Activated naive CD8-positive, alpha-beta T cell treated with anti-CD3 and anti-CD28 coated beads, Interleukin-2, amount 50 U/mL, for 24 hours (primary cell): ENCODE results near the gene KRT33B.

Source experiments
- ATAC-seq: fragments of 150-1000 bp; cut with Tn5 transposase; one replicate; pipeline ENCODE4 v1.10.0; 2021
- DNase-seq: peaks from one replicate; pipeline ENCODE4 v3.0.0; 2021
- H3K27ac Mint-ChIP-seq: one replicate; pipeline ENCODE4 v1.8.0; 2021; ENCODE audit warnings: mild to moderate bottlenecking, mixed read lengths
- H3K27me3 Mint-ChIP-seq: one replicate; pipeline ENCODE4 v1.8.0; 2021; ENCODE audit warnings: mixed read lengths
- H3K36me3 Mint-ChIP-seq: one replicate; pipeline ENCODE4 v1.8.0; 2021; ENCODE audit warnings: low read depth, mixed read lengths
- H3K4me1 Mint-ChIP-seq: one replicate; pipeline ENCODE4 v1.8.0; 2021; ENCODE audit warnings: mixed read lengths
- H3K4me3 Mint-ChIP-seq: one replicate; pipeline ENCODE4 v1.8.0; 2021; ENCODE audit warnings: mild to moderate bottlenecking, moderate library complexity, mixed read lengths
- H3K9me3 Mint-ChIP-seq: one replicate; pipeline ENCODE4 v1.8.0; 2021; ENCODE audit warnings: mixed read lengths

KRT33B gene

DNA sequence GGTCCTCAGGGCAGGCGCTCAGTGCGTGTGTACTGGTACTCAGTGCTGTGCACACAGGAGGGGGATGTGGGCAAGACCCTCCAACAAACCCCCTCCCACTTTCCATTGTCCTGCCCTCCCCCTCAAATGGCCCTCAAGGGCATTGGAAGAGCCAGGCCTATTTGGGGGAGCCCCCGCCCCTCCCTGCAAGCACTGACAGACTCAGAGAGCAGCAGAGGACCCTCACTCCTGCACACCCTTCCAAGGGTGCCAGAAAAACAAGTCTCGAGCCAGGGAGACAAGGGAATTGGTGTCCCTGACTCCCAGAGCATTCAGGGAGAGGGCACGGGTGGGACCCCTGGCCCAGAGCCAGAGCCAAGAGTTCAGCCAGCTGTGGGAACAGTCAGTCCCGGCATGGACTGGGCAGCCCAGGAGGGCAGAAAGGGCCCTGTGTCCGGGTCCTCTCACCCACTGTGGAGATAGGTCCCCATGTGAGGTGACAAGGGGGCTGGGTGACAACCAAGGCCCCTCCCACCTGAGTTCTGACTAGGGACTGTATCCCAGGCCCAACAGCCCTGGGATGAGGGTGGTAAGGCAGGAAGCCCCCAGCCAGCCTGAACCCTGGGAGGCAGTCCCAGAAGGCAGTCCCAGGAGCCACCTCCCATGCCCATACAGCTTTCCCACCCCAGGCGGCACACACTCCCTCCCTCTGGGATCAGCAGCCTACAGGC, 42.0 kb downstream of the KRT33B start:
- DNase-seq, result no peak
- Mint-ChIP-seq H3K27ac (no peak overlapping the region), H3K9me3 (no peaks in the 10 kb centered on the region), H3K4me3 (no peak overlapping the region), H3K27me3 (no peaks in the 10 kb centered on the region), H3K36me3 (no peaks in the 10 kb centered on the region), H3K4me1 (peaks cover 27% of the 10 kb centered on the region)
- no peak for ATAC-seq

DNA sequence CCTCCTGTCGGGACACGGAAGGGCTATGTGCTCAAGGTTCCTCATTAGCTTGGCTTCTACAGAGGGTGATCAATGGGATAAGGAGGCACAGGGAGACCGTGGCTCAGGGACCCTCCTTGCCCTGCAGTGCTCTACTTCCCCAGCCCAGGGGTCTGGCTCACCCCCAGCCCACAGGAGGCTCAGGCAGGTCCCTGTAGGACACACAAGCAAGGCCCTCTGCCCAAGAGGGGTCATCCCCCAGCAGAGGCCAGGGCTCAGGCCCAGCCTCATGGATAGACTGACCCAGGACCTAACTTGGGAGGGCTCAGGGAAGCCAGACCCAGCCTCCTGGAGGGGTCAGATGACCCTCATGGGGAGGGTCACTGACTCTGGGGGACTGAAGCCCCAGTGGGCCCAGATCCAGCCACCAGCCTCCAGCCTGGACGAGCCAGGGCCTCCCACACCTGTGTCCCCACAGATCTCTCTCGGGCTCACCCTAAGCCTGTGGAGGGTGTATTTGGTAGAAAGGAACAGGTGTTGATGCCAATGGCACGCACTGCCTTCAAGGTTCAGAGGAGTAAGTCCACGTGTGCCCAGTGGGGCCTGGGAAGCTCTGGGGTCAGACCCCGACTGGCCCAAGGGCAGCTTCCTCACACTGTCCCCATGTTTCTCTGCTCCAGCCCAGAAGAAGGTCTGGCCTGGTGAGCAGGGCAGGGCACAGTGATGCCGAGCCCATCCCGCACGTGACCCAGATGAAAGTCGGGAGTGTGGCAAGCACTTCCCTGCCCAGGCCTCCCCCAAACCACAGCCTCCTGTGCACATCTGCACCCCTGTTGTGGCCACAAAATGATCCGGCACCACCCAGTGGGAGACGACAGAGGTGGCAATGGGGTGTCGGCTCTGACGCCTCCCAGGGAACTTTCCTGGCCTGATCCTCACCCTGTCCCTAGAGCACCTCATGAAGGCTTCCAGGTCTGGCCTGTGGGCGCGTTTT, 43.2 kb downstream of the KRT33B start:
- no peak for ATAC-seq
- H3K36me3 Mint-ChIP-seq, result no peaks in the 10 kb centered on the region

DNA sequence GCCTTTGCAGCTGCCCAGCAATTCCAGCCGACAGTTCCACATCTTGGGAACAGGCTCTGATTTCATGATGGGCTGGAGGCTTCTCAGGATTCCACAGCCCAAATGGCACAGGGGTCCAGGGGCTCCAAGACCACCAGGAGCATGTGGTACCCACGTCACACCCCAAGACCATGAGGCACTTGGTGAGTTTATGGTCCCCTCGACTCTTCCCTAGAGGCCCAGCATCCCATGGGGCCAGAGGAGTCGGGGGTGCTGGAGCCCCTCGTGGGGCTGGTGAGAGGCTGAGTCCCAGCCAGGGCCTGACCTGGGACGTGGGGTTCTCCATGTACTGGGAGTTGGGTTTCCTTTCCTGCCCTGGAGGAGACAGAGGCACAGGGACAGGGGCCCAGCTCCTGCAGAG, 44.0 kb downstream of the KRT33B start:
- H3K27me3 Mint-ChIP-seq, result no peaks in the 10 kb centered on the region
- H3K9me3 Mint-ChIP-seq, result no peaks in the 10 kb centered on the region
- no peak overlapping the region for H3K27ac Mint-ChIP-seq
- peaks cover 34% of the 10 kb centered on the region for H3K4me1 Mint-ChIP-seq
- H3K4me3 Mint-ChIP-seq, result no peak overlapping the region
- H3K36me3 Mint-ChIP-seq, result no peaks in the 10 kb centered on the region
- ATAC-seq, result no peak
- DNase-seq, result no peak

More for the DNA sequence above, 43.2 kb downstream of the KRT33B start:
- Mint-ChIP-seq H3K4me3 (no peak overlapping the region), H3K27me3 (no peaks in the 10 kb centered on the region), H3K9me3 (no peaks in the 10 kb centered on the region), H3K27ac (no peak overlapping the region), H3K4me1 (peaks cover 34% of the 10 kb centered on the region)
- no peak for DNase-seq

DNA sequence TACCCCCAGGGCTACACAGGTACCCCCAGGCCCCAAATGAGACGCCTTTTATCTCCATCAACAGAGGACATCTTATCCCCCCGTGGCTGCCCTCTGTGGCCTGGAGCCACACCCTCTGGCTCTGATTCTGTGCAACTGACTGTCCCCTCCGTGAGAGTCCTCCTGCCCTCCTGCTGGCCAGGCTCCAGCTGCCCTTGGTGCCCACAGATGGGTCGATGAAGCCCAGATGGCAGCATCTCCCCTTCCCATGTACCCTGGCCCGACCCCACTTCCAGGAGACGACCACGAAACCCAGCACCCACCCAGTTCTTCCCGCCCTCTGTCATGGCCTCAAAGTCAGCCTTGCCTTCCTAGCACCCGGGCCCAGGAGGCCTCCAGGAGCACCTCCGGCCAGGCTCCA, 44.5 kb downstream of the KRT33B start:
- DNase-seq (no peak), ATAC-seq (no peak)
- Mint-ChIP-seq H3K9me3 (peaks cover under 1% of the 10 kb centered on the region), H3K27me3 (no peaks in the 10 kb centered on the region), H3K4me3 (no peak overlapping the region), H3K4me1 (peaks cover 34% of the 10 kb centered on the region), H3K36me3 (peaks cover under 1% of the 10 kb centered on the region), H3K27ac (no peak overlapping the region)

DNA sequence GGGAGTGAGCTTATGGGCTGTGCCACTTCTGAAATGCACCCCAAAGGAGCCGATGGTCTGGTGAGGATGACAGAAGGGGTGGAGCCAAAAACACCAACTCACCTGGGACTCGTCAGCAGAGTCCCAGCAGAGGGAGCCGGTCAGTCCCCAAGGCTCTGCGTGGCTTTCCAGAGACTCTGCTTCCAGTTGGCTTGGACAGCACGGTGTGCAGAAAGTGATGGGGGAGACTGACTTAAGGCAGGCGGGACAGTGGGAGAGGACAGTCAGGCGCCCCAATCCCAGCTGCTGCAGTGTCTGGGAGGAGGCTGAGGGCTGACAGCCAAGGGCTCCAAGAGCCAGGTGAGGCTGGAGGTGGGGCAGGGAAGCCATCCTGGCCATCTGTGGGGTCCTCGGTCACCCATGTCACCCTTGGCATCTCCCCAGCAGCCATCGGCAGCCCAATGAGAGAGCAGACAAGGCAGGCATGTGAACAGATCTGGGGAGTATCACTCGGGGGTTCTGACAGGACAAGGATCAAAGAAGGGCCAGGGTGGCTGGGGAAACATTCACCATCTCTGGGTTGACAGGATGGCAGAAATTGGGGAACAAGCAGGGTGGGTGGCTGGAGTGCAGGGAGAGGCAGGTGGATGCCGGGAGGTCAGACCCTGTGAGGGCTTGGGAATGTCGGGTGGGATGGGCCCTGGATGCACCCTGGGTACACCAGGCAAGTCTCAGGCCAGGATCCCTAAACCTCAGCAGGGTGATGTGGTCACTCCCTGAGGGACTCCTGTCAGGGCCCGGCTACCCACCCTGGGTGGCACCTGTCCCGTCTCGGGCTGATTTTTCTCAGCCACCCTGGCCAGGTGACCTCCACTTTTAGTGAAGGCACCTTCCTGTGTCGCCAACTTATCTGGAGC, 45.2 kb downstream of the KRT33B start:
- Mint-ChIP-seq H3K27ac (no peak overlapping the region), H3K36me3 (peaks cover 3% of the 10 kb centered on the region), H3K9me3 (peaks cover 8% of the 10 kb centered on the region), H3K27me3 (no peaks in the 10 kb centered on the region), H3K4me1 (peaks cover 34% of the 10 kb centered on the region), H3K4me3 (no peak overlapping the region)
- ATAC-seq (peak; percentile 33), DNase-seq (peak; percentile 13)

DNA sequence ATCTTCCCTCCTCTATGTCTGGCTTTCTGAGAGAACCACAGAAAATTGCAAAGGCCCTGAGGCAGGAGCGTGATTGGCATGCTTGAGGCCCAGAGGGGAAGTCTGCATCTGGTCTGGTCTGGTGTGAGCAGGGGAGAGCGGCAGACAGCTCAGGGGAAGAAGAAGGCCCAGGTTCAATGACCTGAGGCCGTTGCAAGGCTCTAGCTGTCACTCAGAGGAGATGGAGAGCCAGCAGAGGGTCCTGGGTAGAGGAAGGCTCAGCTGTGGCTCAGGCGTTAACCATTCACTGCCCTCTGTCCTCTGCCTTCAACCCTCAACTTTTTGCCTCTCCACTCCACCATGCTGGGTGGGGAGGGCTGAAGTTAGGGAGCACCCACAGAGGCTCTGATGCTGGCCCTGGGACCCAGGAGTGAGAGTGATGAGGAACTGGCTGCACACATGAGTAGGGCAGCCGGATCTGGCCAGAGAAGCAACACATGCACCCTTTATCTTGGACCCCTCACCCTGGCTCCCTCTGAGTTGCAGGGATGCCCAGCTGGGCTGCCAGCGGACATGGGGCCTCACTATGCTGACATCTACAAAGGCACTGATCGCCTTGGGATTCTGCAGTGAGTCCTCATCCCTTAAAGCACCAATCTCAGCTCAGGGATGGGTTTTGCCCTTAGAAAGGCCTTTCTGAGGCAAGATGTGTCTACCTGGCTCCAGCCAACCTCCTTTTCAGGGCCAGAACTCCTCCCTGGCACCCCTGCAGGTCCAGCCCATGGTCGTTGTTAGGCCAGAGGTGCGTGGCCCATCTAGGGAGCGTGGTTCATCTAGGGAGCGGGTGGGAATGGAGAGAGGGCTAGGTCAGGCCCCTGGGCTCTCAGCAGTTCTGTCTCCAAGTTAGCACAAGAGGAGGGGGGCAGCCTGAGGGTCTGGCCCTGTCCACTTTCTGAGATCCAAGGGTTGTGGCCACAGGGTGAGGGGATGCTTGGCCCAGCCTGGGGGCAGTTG, 46.4 kb downstream of the KRT33B start:
- Mint-ChIP-seq H3K4me1 (peaks cover 28% of the 10 kb centered on the region), H3K9me3 (peaks cover 13% of the 10 kb centered on the region), H3K27me3 (no peaks in the 10 kb centered on the region), H3K4me3 (no peak overlapping the region), H3K36me3 (peaks cover 3% of the 10 kb centered on the region), H3K27ac (no peak overlapping the region)
- no peak for DNase-seq
- no peak for ATAC-seq

DNA sequence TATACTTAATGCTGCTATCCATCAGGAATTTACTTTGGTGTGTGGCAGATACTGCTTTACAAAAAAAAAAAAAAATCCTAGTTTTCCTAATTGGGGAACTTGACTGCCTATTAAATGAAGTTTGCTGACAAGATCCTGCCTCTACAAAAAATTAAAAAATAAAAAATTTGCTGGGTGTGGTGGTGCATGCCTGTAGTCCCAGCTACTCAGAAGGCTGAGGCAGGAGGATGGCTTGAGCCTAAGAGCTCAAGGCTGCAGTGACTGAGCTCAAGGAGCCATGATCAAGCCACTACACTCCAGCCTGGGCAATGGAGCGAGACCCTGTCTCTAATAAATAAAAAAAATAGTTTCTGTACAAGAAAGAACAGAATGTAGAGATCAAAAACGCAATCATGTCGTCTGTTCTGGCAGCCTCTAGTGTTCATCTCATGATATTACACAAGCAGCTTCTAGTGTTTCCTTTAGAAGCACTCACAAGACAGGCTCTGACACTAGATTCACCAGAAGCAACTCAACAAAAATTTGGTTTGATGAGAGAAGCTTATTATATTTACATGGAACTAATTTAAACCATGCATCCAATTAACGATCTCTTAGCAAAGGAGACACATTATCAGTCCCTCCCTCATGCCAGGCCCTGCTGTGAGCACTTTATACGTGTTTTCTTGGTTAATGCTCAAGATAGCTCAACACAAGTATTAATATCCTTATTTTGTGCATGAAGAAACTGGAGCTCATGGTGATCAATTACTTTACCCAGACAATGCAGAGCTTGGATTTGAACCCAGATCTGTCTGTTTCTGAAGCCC, 47.3 kb downstream of the KRT33B start:
- ATAC-seq (no peak), DNase-seq (no peak)
- H3K4me3 Mint-ChIP-seq, result no peak overlapping the region
- no peak overlapping the region for H3K27ac Mint-ChIP-seq
- peaks cover 26% of the 10 kb centered on the region for H3K4me1 Mint-ChIP-seq
- H3K36me3 Mint-ChIP-seq, result peaks cover 3% of the 10 kb centered on the region
- peaks cover 13% of the 10 kb centered on the region for H3K9me3 Mint-ChIP-seq
- no peaks in the 10 kb centered on the region for H3K27me3 Mint-ChIP-seq

DNA sequence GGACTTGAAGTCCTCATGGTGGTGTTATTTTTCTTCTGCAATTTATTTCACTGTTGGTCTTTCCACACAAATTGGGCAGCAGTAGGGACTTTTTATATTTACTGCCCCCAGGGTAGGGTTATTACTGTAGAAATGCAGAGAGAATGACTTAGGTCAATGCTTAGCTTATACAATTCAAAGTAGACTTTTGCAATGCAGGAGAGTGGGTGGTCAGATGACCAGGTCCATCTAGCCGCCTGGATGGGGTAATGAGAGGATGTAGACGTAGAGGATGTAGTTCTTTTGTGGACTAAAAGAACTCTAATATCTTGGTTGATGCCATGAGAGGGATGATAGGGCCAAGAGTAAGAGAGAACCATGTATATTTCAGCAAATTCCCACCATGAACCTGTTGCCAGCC, 51.4 kb downstream of the KRT33B start:
- DNase-seq (no peak), ATAC-seq (no peak)
- Mint-ChIP-seq H3K4me3 (no peak overlapping the region), H3K27me3 (no peaks in the 10 kb centered on the region), H3K4me1 (peaks cover 12% of the 10 kb centered on the region), H3K27ac (no peak overlapping the region), H3K9me3 (peaks cover 13% of the 10 kb centered on the region), H3K36me3 (peaks cover 3% of the 10 kb centered on the region)

DNA sequence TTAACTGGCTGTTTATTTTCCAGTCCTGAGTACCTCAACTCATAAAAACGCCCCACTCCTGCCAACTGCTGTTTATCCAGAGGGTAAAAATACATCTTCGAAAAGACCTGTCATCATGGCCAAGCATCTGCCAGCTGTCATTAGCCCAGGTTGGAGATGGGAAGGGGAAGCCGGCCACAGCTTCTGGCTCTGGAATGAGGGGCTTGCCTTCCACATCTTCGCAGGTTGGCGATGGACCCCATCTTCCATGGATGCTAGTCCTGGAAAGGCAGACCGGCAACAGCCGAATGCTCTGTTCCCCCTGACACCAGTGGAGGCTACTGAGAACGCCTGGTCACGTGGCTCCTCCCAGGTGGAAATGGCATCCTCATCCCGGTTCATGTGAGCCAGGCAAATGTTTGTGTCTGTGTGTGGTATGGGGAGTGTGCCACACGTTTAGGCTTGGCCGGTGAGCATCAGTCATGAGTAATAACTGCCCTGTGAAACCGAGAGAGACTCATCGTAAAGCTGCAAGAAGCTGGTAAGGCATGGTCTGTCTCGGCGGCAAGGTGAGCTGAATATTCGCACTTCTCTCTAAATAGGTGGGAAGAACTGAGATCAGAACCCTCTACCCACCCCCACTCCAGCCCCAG, 53.7 kb downstream of the KRT33B start:
- peaks cover 13% of the 10 kb centered on the region for H3K9me3 Mint-ChIP-seq
- no peaks in the 10 kb centered on the region for H3K27me3 Mint-ChIP-seq
- no peak overlapping the region for H3K27ac Mint-ChIP-seq
- H3K36me3 Mint-ChIP-seq, result peaks cover 3% of the 10 kb centered on the region
- no peak overlapping the region for H3K4me3 Mint-ChIP-seq
- H3K4me1 Mint-ChIP-seq, result peaks cover 5% of the 10 kb centered on the region
- DNase-seq (no peak), ATAC-seq (no peak)

DNA sequence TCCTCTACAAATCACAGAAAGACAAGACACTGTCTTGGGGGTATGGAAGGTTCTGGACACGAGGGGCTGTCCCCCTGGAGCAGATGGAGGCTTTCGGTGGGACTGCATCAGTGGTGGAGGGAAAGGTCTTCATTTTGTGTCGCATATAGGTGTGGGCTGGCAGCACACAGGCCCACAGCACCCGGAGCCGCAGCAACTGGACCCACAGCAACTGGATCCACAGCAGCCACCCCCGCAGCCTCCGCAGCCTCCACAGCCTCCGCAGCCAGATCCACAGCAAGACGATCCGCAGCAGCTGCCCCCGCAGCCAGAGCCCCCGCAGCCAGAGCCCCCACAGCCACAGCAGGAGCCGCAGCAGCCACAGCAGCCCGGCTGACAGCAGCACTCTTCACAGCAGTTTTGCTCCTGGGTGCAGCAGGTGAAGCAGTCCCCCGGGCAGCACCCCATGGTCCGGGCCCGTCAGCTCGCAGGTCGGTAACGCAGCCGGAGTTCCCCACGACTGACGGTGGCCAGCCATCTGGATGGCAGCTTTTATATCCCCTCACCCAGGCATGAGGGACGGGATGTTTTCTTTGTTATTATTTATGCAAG, 54.3 kb downstream of the KRT33B start, which contains the start of gene KRTAP17-1:
KRTAP17-1 (minus strand) TSS at position 507 of the 591 bp plus-strand sequence; CDS start at position 447, 60 bp downstream.
- no peak within 1 kb of the TSS for H3K4me3 Mint-ChIP-seq

More for the DNA sequence above, 54.3 kb downstream of the KRT33B start, which contains the start of gene KRTAP17-1:
- no peaks in the 10 kb centered on the region for H3K27me3 Mint-ChIP-seq
- DNase-seq (no peak), ATAC-seq (no peak)
- peaks cover 3% of the 10 kb centered on the region for H3K36me3 Mint-ChIP-seq
- H3K27ac Mint-ChIP-seq, result no peak within 1 kb of the TSS
- H3K9me3 Mint-ChIP-seq, result peaks cover 13% of the 10 kb centered on the region
- H3K4me1 Mint-ChIP-seq, result peaks cover 11% of the 10 kb centered on the region
